HG03280 (cell line): ENCODE measurements around the gene SMYD3.

Experiments
- ATAC-seq: cut with Tn5 transposase; IDR thresholded peaks from one replicate; pipeline ENCODE4 v1.9.1; 2021; ENCODE audit warnings: mild to moderate bottlenecking, moderate library complexity; ENCODE audit not compliant: unreplicated experiment

Gene SMYD3

DNA sequence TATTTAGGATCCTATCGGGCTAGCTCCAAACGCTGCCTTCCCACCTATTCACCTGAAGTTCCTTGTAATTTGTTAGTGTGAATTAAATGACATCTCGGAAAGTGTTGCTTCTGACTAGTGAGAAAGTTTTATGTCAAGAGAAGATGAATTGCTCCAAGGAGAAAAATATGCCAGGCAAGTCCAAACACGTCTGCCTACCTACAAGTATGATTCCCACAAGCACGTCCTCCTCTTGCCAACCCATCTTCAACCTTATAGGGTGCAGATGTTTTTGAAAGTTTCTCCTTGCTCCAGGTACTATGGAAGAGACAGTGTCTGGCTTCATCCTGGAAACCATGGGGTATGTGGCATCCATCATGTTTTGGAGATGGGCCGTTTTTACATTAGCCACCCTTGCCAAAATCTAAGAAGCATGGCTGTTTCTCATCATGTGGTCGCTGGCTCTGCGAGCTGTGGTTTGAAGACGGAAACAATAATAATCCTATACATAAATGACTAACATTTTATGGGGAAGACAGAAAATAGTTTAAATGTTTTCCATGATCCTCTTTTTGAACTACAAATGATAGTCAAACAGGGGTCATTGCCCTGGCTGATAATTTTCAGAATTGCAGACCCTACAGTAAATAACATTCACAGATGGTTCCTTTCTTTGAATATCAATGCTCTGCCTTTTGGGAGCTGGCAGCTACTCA is 505.8 kb downstream of the SMYD3 start:
- ATAC-seq: no peak

- no peak for ATAC-seq
Observed at GRCh38 chr1:246000638-246001015, 506.5 kb downstream of the SMYD3 start.

DNA sequence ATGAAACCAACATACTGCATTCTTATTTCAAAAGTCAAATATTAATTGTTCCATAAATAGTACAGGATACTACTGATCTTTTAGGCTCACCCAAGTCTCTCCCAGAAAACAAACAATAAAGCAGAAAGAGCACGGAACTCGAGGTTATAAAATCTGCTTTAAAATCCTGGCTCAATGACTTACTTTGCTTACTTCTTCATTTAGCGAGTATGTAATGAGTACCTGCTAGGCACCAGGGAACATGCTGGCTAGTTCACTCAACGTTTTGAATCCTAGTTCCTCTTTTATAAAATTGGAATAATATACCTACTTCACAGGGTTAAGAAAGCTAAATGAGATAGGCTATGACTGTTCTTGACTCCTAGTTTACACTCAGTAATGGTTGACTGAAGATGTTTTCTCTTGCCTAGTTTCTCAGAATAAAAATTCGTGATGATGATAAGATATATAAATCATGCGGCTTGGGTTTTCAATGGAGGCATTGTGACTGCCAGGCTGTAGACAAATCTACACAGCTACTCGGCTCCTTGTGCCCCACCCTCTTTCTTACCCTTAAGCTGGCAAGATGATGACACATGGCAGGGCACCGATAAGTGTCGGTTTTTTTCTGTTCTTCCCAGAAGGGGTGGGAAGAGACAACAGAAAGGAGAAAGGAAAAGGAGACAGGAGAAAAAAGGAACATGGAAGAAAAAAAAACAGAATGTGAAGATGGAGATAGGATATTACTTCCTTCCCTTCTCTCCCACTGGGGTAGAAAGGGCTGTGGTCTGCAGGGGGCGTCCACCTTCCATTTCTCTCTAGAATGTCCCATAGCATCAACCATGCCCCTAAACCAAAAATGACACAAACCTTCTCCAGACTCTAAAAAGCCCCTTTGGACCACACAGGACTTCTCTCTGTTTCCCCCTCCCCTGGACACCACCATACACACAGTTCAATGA is 507.1 kb downstream of the SMYD3 start:
- peak; percentile 58 for ATAC-seq

DNA sequence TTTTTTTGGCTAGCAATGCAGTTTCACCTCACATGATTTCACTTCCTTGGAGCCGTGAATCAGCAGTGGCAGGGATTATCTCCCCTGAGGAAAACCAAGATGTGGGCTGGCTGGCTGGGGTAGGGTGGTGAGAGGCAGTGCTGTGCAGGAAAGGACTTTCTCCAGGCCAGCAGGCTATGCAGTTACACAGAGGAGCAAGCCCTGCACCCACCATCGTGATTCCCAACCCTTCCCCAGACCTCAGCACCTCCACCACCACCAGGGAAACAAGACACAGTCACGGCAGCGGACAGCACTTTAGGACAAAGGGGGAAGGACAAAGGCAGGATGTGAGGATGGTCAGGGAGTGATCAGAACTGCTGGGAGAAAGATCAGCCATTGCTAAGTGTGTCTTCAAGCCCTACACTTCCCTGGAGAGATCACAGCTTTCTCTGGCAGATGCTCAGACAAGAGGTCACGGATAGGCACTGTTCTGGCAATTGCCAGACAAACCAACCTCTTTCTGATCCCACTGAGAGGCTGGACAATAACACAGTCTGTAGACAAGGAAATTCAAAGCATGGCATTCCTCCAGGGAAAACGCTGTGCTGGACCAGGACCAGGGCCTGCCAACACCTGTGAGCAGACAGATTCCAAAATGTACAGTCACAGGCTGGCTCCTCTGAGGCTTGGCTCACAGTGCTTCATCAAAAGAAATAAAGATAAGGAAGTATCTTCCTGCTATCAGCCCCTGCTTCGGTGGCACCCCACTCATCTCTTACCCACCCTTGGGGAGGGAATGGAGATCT is 509.4 kb downstream of the SMYD3 start:
- no peak for ATAC-seq

GRCh38 chr1:245996811-245997210 is 510.3 kb downstream of the SMYD3 start:
- no peak for ATAC-seq

- ATAC-seq: no peak
Observed at GRCh38 chr1:245995474-245995873, 511.6 kb downstream of the SMYD3 start.

DNA sequence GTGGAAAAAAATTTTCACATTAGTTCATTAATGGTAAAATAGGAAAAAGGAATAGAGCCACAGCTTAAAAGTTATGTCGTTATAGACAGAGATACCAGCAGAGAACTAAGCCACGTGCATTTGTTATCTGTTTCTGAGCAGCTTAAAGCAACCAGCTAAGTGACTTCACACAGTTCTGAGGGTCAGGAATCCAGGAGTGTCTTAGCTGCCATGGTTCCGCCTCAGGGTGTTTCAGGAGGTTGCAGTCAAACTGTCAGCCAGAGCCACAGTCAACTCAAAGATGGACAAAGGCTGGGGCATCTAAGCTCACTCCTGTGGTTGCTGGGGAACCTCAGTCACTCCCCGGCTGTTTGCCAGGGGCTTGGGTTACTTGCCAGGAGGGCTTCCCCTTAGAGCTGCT is 515.8 kb downstream of the SMYD3 start:
- no peak for ATAC-seq

GRCh38 chr1:245990315-245991022 is 516.6 kb downstream of the SMYD3 start:
- ATAC-seq: no peak

GRCh38 chr1:245988393-245989078 is 518.5 kb downstream of the SMYD3 start:
- no peak for ATAC-seq

DNA sequence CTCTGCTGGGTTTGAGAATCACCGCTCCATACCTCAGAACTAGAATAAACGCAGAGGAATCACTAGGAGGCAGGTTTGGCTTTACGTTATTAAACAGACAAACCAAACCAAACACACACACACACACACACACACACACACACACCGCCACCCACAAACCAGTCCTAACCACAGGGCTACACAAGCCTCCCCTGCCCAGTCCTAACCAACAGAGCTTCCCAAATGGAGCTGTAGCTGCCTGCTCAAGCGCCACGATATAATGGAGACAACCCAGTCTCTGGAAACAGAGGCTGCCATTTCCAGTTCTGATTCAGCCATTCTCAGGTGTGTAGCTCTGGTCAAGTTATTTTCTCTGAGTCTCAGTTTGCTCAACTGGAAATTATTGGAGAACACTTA is 519.1 kb downstream of the SMYD3 start:
- no peak for ATAC-seq

GRCh38 chr1:245987577-245987976 is 519.5 kb downstream of the SMYD3 start:
- no peak for ATAC-seq

GRCh38 chr1:245987219-245987545 is 519.9 kb downstream of the SMYD3 start:
- ATAC-seq: no peak

DNA sequence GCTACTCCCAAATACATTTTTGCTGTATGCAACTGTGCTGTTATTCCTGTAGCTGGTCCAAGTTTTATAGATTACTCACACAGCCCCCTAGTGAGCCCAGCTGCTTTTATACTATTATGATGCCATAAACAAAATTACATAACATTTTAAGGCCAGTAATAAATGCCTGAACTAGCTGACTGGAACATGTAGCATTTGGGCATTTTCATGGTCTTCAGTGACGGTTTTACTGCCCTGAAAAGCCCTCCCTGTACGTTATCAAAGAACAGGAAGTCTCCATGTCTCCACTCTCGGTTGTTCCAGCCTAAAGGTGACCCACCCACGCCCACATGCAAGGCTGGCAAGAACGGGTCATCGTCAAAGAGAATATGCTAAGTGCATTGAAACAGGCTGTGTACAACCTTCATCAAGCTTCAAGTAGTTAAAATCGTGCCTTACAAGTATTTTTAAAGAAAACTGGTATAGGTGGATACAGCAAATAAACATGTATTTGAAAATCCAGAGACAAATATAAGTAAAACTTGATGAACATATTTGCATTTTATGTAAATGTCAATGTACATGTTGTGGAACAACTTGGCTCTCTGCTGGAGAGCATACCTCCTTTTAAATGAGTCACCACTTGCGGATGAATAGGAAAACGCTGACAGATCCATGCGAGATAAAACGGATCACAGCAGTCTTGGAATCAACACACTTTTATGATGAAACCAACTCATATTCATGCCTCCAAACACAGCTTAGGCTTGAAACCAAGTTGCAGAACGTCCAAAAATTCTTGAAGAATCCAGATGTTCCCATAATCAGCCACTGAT is 520.5 kb downstream of the SMYD3 start:
- no peak for ATAC-seq

DNA sequence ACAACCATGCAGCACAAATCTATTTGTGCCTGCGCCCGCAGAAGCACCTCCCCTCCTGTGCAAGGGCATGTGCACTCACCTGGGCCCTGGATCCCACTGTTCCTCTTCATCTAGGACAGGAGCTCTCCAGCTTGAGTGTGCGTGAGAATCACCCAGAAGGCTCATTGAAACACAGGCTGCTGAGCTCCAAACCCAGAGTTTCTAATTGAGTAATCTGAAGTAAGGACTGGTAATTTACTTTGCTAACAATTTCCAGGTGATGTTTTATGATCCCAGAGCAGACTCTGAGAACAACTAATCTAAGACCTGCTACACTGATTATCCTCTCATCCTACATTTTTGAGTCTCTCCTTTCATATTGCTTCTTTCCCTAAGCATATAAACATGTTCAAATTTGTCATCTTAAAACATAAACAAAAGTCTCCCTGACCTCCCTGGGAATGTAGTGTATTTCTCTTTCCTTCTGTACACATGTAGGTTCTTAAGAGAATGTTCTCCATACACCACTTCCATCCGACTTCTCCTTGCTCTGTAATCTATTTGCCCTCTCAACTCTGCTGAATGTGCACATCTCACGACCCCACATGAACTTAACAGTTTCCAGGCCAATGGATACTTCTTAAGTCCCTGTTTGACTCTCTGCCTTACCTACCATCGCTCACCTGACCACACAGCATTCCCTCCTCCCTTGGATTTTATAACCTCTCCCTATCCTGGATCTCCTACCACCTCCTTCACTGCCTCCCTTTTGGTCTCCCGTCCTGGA is 522.5 kb downstream of the SMYD3 start:
- ATAC-seq: no peak

DNA sequence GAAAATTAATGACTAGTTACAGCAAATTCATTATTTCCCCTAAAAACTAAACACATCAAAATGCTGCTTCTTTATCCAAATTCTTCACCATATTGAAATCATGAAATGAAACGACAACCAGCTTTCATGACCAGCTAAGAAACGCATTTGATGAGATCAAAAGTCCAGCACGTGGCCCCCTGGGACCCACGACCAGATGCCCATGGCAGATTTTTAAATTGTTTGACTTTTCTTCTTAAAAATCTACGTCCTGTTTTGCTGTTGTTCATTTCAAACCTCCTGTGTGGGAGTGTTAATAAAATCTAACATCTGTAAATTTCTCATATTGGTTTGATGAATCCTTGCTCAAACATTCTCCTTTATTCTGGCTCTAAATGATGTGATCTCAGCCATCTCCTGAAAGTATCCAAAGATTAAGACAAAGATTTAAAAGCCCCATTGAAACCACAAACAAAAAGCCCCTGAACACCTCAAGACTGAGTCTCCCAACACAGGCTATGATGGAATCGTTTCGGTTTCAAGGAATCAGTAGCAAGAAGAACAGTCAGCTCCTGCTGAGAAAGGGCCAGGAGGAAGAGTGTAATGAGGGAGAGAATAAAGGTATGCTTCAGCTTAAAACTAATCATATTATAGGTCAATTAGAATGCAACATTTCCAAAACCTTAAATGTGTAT is 523.6 kb downstream of the SMYD3 start:
- no peak for ATAC-seq

GRCh38 chr1:245979589-245979988 is 527.5 kb downstream of the SMYD3 start:
- ATAC-seq: no peak

- ATAC-seq: no peak
Observed at GRCh38 chr1:245978915-245979314, 528.2 kb downstream of the SMYD3 start.

- ATAC-seq: no peak
Observed at GRCh38 chr1:245972476-245972875, 534.6 kb downstream of the SMYD3 start.
